HepG2 (cell line): ENCODE results near the gene KLHDC2. TPM values are rescaled to one million over a fixed set of nuclear protein-coding genes. Genes with fewer than 3 reads are reported as not detected.

Experiments used
- ATF5 ChIP-seq: sonication (generic); formaldehyde crosslinking; IDR thresholded peaks from 2 replicates; pipeline ENCODE4 v1.4.0; 2020; ENCODE audit warnings: mild to moderate bottlenecking, low read depth, missing genetic modification reagents
- ERF ChIP-seq: IDR thresholded peaks from 2 replicates; pipeline ENCODE4 v1.6.1; 2018; ENCODE audit warnings: missing biosample characterization, missing genetic modification reagents
- MAFG ChIP-seq: sonication (generic); formaldehyde crosslinking; IDR thresholded peaks from 2 replicates; pipeline ENCODE4 v1.5.1; 2020; ENCODE audit warnings: mild to moderate bottlenecking, missing genetic modification reagents
- MED8 ChIP-seq: sonication (generic); formaldehyde crosslinking; IDR thresholded peaks from 2 replicates; pipeline ENCODE4 v1.8.1; 2023; ENCODE audit warnings: mild to moderate bottlenecking, missing genetic modification reagents; ENCODE audit not compliant: insufficient replicate concordance
- MEIS1 ChIP-seq: sonication (generic); formaldehyde crosslinking; IDR thresholded peaks from 2 replicates; pipeline ENCODE4 v1.9.0; 2021; ENCODE audit warnings: mild to moderate bottlenecking, missing genetic modification reagents, moderate library complexity, borderline replicate concordance
- NR2C2 ChIP-seq: sonication (generic); formaldehyde crosslinking; IDR thresholded peaks from 2 replicates; pipeline ENCODE4 v1.4.0; 2020; ENCODE audit warnings: missing genetic modification reagents, mild to moderate bottlenecking, moderate library complexity, borderline replicate concordance
- PAX8 ChIP-seq: sonication (generic); formaldehyde crosslinking; IDR thresholded peaks from 2 replicates; pipeline ENCODE4 v1.8.0; 2022; ENCODE audit warnings: mild to moderate bottlenecking, missing genetic modification reagents, borderline replicate concordance
- RXRA ChIP-seq: sonication (generic); formaldehyde crosslinking; IDR thresholded peaks from 2 replicates; pipeline ENCODE4 v1.5.1; 2020; ENCODE audit warnings: missing genetic modification reagents
- SNAPC2 ChIP-seq: sonication (generic); formaldehyde crosslinking; IDR thresholded peaks from 2 replicates; pipeline ENCODE4 v1.8.1; 2022; ENCODE audit warnings: mild to moderate bottlenecking, missing genetic modification reagents
- SPEN ChIP-seq: sonication (generic); formaldehyde crosslinking; IDR thresholded peaks from 2 replicates; pipeline ENCODE4 v1.5.1; 2020; ENCODE audit warnings: low read depth, mild to moderate bottlenecking, missing genetic modification reagents
- TP53 ChIP-seq: sonication (generic); formaldehyde crosslinking; conservative IDR thresholded peaks from 2 replicates; pipeline ENCODE4 v1.4.0; 2020; ENCODE audit warnings: missing genetic modification reagents
- ZFP1 ChIP-seq: IDR thresholded peaks from 2 replicates; pipeline ENCODE4 v1.6.1; 2016
- ZFP90 ChIP-seq: sonication (generic); formaldehyde crosslinking; IDR thresholded peaks from 2 replicates; pipeline ENCODE4 v1.8.0; 2022; ENCODE audit warnings: missing genetic modification reagents, mild to moderate bottlenecking, inconsistent platforms, borderline replicate concordance
- ZNF10 ChIP-seq: sonication (generic); formaldehyde crosslinking; IDR thresholded peaks from 2 replicates; pipeline ENCODE4 v1.4.0; 2020; ENCODE audit warnings: mild to moderate bottlenecking, low read depth, missing genetic modification reagents, borderline replicate concordance
- ZNF281 ChIP-seq: sonication (generic); formaldehyde crosslinking; IDR thresholded peaks from 2 replicates; pipeline ENCODE4 v1.4.0; 2020; ENCODE audit warnings: missing genetic modification reagents, borderline replicate concordance
- ZNF383 ChIP-seq: sonication (generic); formaldehyde crosslinking; IDR thresholded peaks from 2 replicates; pipeline ENCODE4 v1.4.0; 2020; ENCODE audit warnings: missing genetic modification reagents, mild to moderate bottlenecking, borderline replicate concordance
- ZNF772 ChIP-seq: sonication (generic); formaldehyde crosslinking; IDR thresholded peaks from 2 replicates; pipeline ENCODE4 v1.5.0; 2020; ENCODE audit warnings: mild to moderate bottlenecking, missing genetic modification reagents
- polyA plus RNA-seq, 8 experiments: library from polyadenylated mRNA; depleted of rRNA in 3 of 8; stranded (reverse) in 7 of 8; unstranded in 1 of 8; fragments of >200 nt; fragmentation: Illumina TruSeq in 4 of 8; extraction: Trizol in 4 of 8; gene quantifications; 2 replicates each; pipeline versions ENCODE4 v1.2.1 to v1.2.3, GENCODE V29; 2011 to 2016; ENCODE audit warnings: low read depth in 4 of 8, missing spikeins in 1 of 8, mixed read lengths in 1 of 8; ENCODE audit not compliant: insufficient read depth in 1 of 8
- total RNA-seq, 5 experiments: library from RNA; depleted of rRNA; stranded (reverse); fragments of >200 nt; fragmentation: Illumina TruSeq; extraction: Trizol; gene quantifications; 2 replicates each; pipeline ENCODE4 v1.2.3, GENCODE V29; 2016; ENCODE audit warnings: low read depth in 1 of 5
- TF ChIP-seq, protein P1 (sequence below): sonication (generic); formaldehyde crosslinking; IDR thresholded peaks from 2 replicates; pipeline ENCODE4 v1.4.0; 2020; ENCODE audit warnings: mild to moderate bottlenecking, missing genetic modification reagents
- TF ChIP-seq, protein P2 (sequence below): sonication (generic); formaldehyde crosslinking; IDR thresholded peaks from 2 replicates; pipeline ENCODE4 v1.9.0; 2021; ENCODE audit warnings: missing genetic modification reagents, mild to moderate bottlenecking, borderline replicate concordance

The KLHDC2 gene
- total and polyA plus RNA-seq, 2 of the 13 experiments (the other 11 are each of a cell fraction or from before 2014, with no cell fraction given) = 95.5 to 170 TPM

DNA sequence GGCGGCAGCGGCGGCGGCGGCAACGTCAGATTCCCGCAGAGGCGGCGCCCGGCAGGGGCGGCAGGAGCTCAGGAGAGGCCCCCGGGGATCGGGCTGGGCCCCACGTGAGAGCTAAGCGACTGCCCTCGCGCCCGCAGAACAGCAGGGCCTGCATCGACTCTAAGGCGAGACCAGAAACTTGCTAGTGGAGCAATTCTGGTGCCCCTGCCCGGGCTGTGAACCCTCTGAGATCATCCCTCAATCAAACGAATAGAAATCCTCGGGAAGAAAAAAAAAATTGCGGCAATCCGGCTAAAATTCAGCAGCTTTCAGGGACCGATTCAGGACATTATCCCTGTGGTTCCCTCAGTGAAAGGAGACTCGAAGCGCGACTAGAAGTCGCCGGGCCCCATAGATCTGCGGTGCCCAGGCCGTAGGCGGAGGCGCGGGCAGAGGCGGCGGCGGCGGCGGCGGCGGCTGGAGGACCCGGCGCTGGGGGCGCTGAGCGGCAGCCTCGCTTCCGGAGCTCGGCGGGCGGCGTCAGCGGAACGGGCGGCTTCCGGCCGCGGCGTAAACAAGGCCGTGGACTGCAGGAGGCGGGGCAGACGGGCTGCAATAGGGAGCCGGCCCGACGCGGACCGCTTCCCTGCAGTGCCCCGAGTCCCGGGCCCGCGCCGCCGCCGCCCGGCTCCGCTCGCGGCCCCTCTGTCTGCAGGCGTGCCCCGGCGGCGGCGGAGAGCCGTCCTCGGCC, at the start of gene KLHDC2 (continued):
- TF ChIP-seq, protein P1, sequence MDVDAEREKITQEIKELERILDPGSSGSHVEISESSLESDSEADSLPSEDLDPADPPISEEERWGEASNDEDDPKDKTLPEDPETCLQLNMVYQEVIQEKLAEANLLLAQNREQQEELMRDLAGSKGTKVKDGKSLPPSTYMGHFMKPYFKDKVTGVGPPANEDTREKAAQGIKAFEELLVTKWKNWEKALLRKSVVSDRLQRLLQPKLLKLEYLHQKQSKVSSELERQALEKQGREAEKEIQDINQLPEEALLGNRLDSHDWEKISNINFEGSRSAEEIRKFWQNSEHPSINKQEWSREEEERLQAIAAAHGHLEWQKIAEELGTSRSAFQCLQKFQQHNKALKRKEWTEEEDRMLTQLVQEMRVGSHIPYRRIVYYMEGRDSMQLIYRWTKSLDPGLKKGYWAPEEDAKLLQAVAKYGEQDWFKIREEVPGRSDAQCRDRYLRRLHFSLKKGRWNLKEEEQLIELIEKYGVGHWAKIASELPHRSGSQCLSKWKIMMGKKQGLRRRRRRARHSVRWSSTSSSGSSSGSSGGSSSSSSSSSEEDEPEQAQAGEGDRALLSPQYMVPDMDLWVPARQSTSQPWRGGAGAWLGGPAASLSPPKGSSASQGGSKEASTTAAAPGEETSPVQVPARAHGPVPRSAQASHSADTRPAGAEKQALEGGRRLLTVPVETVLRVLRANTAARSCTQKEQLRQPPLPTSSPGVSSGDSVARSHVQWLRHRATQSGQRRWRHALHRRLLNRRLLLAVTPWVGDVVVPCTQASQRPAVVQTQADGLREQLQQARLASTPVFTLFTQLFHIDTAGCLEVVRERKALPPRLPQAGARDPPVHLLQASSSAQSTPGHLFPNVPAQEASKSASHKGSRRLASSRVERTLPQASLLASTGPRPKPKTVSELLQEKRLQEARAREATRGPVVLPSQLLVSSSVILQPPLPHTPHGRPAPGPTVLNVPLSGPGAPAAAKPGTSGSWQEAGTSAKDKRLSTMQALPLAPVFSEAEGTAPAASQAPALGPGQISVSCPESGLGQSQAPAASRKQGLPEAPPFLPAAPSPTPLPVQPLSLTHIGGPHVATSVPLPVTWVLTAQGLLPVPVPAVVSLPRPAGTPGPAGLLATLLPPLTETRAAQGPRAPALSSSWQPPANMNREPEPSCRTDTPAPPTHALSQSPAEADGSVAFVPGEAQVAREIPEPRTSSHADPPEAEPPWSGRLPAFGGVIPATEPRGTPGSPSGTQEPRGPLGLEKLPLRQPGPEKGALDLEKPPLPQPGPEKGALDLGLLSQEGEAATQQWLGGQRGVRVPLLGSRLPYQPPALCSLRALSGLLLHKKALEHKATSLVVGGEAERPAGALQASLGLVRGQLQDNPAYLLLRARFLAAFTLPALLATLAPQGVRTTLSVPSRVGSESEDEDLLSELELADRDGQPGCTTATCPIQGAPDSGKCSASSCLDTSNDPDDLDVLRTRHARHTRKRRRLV (CRISPR knock-in tag) = no peak
- TF ChIP-seq ZNF383 (CRISPR knock-in tag) (no peak), NR2C2 (CRISPR knock-in tag) (no peak; the same call in none of the 2 replicates), ERF (CRISPR knock-in tag) (peak; percentile 36), ZNF281 (CRISPR knock-in tag) (no peak), SNAPC2 (CRISPR knock-in tag) (no peak), MED8 (CRISPR knock-in tag) (no peak), ZFP90 (CRISPR knock-in tag) (no peak), TP53 (CRISPR knock-in tag) (no peak), ZFP1 (CRISPR knock-in tag) (no peak), SPEN (CRISPR knock-in tag) (peak; percentile 95), ATF5 (no peak), ZNF772 (CRISPR knock-in tag) (peak; percentile 29; the same call in 1 of the 2 replicates), PAX8 (CRISPR knock-in tag) (no peak), ZNF10 (CRISPR knock-in tag) (no peak), RXRA (peak; percentile 68; the same call in 1 of the 2 replicates), MAFG (no peak), MEIS1 (CRISPR knock-in tag) (no peak; the same call in 1 of the 2 replicates)
- TF ChIP-seq, protein P2, sequence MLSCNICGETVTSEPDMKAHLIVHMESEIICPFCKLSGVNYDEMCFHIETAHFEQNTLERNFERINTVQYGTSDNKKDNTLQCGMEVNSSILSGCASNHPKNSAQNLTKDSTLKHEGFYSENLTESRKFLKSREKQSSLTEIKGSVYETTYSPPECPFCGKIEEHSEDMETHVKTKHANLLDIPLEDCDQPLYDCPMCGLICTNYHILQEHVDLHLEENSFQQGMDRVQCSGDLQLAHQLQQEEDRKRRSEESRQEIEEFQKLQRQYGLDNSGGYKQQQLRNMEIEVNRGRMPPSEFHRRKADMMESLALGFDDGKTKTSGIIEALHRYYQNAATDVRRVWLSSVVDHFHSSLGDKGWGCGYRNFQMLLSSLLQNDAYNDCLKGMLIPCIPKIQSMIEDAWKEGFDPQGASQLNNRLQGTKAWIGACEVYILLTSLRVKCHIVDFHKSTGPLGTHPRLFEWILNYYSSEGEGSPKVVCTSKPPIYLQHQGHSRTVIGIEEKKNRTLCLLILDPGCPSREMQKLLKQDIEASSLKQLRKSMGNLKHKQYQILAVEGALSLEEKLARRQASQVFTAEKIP (CRISPR knock-in tag) = no peak
